ENCODE measurements around the gene MAD1L1. TPM values are rescaled to one million over a fixed set of nuclear protein-coding genes. Genes with fewer than 3 reads are reported as not detected.

The MAD1L1 gene
- total and polyA plus RNA-seq, 3 donors from 2014 or later: 63.1 to 149 (median 94.6) TPM

DNA sequence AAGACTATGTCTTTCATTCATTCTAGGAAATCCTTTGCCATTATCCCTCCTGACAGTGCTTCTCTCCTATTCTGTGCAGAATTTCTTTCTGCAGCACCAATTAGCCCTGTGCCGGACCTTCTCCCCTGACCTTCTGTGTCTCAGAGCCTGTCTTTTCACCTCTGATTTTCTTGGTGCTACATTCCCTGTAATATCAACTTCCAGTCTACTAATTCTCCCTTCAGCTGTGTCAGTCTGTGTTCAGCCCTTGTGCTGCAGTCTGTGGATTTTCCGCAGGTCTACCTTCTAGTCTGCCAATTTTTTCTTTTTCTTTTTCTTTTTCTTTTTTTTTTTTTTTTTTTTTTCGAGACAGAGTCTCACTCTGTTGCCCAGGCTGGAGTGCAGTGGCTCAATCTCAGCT lies 446.9 kb downstream of the MAD1L1 start:
- TF ChIP-seq, protein P1, sequence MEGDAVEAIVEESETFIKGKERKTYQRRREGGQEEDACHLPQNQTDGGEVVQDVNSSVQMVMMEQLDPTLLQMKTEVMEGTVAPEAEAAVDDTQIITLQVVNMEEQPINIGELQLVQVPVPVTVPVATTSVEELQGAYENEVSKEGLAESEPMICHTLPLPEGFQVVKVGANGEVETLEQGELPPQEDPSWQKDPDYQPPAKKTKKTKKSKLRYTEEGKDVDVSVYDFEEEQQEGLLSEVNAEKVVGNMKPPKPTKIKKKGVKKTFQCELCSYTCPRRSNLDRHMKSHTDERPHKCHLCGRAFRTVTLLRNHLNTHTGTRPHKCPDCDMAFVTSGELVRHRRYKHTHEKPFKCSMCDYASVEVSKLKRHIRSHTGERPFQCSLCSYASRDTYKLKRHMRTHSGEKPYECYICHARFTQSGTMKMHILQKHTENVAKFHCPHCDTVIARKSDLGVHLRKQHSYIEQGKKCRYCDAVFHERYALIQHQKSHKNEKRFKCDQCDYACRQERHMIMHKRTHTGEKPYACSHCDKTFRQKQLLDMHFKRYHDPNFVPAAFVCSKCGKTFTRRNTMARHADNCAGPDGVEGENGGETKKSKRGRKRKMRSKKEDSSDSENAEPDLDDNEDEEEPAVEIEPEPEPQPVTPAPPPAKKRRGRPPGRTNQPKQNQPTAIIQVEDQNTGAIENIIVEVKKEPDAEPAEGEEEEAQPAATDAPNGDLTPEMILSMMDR (IDR thresholded peaks at IDR 0.05): no peak
- no peak for TF ChIP-seq POLR2A (IDR thresholded peaks at IDR 0.05)
- no peaks in the 10 kb centered on the region for H3K4me1 ChIP-seq
- H3K36me3 ChIP-seq (ENCODE audit: low read depth, missing control alignments): no peaks in the 10 kb centered on the region
- no peak for DNase-seq
- no peak overlapping the region for H3K4me3 ChIP-seq
- no peaks in the 10 kb centered on the region for H3K9me3 ChIP-seq
- 95 to 97% methylated on average over 2 to 3 of the region's 3 CpGs for WGBS, 2 donors
- no peak overlapping the region for H3K27ac ChIP-seq
- intact Hi-C loops (cut with DNase I; ENCODE audit: low total_unique reads): no loop called here
- no peaks in the 10 kb centered on the region for H3K27me3 ChIP-seq

DNA sequence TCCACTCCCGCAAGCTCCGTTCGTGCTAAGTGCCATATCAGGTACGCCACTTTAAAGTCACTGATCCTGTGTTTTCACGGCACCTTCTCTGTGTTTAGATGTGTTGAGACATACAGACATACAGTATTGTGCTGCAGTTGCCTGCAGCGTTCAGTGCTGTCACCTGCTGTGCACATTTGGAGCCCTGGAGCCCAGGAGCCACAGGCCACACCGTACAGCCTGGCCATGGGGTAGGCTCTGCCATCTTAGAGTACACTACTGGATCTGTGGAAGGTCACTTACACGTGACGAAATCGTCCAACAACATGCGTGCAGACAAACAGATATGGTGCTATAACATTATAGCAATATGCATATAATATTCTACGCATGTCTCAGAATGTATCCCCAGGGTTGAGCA lies 451.4 kb downstream of the MAD1L1 start:
- 91 to 95% methylated on average over 12 of the region's 12 CpGs for WGBS, 2 donors
- TF ChIP-seq, protein P1 (IDR thresholded peaks at IDR 0.05): no peak
- no peak for TF ChIP-seq POLR2A (IDR thresholded peaks at IDR 0.05)

DNA sequence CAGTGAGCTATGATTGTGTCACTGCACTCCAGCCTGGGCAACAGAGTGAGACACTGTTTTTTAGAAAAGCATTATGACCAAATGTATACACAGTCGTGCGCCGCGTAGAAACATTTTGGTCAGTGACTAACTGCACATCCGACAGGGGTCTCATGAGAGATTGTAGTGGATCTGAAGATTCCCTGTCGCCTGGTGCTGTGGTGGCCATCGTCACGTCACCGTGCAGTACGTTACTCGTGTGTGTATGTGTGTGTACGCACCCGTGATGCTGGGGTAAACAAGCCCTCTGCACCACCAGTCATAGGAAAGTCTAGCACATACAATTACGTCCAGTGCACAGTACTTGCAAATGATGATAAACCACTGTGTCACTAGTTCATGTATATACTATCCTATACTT lies 453.3 kb downstream of the MAD1L1 start:
- H3K27me3 ChIP-seq: no peaks in the 10 kb centered on the region
- no peak overlapping the region for H3K27ac ChIP-seq
- no peak for DNase-seq
- H3K9me3 ChIP-seq: no peaks in the 10 kb centered on the region
- TF ChIP-seq, protein P1 (IDR thresholded peaks at IDR 0.05): no peak
- TF ChIP-seq POLR2A (IDR thresholded peaks at IDR 0.05): no peak
- 83 to 87% methylated on average over 14 of the region's 14 CpGs for WGBS, 2 donors
- intact Hi-C loops (cut with DNase I; ENCODE audit: low total_unique reads): no loop called here
- no peaks in the 10 kb centered on the region for H3K36me3 ChIP-seq (ENCODE audit: low read depth, missing control alignments)
- H3K4me1 ChIP-seq: no peaks in the 10 kb centered on the region
- no peak overlapping the region for H3K4me3 ChIP-seq

More for the DNA sequence above, 451.4 kb downstream of the MAD1L1 start:
- intact Hi-C loops (cut with DNase I; ENCODE audit: low total_unique reads): no loop called here
- Histone ChIP-seq H3K4me3 (no peak overlapping the region), H3K9me3 (no peaks in the 10 kb centered on the region), H3K36me3 (ENCODE audit: low read depth, missing control alignments) (no peaks in the 10 kb centered on the region), H3K27ac (no peak overlapping the region), H3K4me1 (no peaks in the 10 kb centered on the region), H3K27me3 (no peaks in the 10 kb centered on the region)
- DNase-seq: no peak

DNA sequence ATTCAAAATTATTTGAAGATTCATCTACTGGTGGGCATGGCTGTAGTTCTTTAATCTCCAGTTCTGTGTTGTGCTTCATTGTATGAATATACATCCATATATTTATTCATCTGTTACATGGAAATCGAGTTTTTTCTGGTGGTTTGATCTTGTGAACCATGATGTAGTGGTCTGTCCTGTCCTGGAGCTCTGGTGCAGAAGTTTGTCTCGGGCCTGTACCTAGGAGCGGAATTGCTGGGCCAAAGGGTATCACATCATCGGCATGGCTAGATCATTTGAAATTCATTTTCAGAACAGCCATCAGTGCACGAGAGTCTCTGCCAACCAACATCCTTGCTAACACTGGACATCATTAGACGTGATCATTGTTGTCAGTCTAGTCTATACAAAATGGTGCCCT lies 455.6 kb downstream of the MAD1L1 start:
- Histone ChIP-seq H3K4me3 (no peak overlapping the region), H3K27me3 (no peaks in the 10 kb centered on the region), H3K4me1 (no peaks in the 10 kb centered on the region), H3K27ac (no peak overlapping the region), H3K9me3 (no peaks in the 10 kb centered on the region), H3K36me3 (ENCODE audit: low read depth, missing control alignments) (no peaks in the 10 kb centered on the region)
- intact Hi-C loops (cut with DNase I; ENCODE audit: low total_unique reads): no loop called here
- no peak for DNase-seq
- WGBS, 2 donors: 92 to 98% methylated on average over 6 of the region's 6 CpGs
- no peak for TF ChIP-seq POLR2A (IDR thresholded peaks at IDR 0.05)
- TF ChIP-seq, protein P1 (IDR thresholded peaks at IDR 0.05): no peak

DNA sequence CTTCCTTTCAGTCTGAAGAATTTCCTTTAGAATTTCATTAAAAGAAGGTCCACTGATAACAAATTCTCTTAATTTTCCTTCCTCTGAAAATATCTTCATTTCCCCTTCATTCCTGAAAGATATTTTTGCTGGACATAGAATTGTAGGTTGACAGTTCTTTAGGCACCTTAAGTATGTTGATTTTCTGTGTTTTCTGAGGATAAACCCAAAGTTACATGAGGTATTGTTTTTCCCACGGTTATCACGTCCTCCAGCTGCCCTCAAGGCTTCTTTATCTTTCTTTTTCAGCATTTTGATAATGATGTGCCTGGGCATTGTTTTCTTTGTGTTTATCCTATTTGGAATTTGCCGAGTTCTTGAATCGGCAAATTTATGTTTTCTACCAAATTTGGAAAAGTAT lies 457.4 kb downstream of the MAD1L1 start:
- Histone ChIP-seq H3K9me3 (no peaks in the 10 kb centered on the region), H3K27me3 (no peaks in the 10 kb centered on the region), H3K4me3 (no peak overlapping the region), H3K27ac (no peak overlapping the region), H3K4me1 (no peaks in the 10 kb centered on the region), H3K36me3 (ENCODE audit: low read depth, missing control alignments) (no peaks in the 10 kb centered on the region)
- TF ChIP-seq POLR2A (IDR thresholded peaks at IDR 0.05): no peak
- TF ChIP-seq, protein P1 (IDR thresholded peaks at IDR 0.05): no peak
- intact Hi-C loops (cut with DNase I; ENCODE audit: low total_unique reads): no loop called here
- 76 to 80% methylated on average over 4 of the region's 4 CpGs for WGBS, 2 donors
- DNase-seq: no peak
